GM12878 (cell line): ENCODE measurements around the gene OTUB2. TPM values are rescaled to one million over a fixed set of nuclear protein-coding genes. Genes with fewer than 3 reads are reported as not detected.
A peak's percentile ranks its signal among the peaks of the same experiment; 100 is the strongest.

Source experiments
- ATAC-seq: fragments of 200-7000 bp; cut with Tn5 transposase; 3 replicates; pipeline ENCODE4 v1.9.1; 2020; ENCODE audit warnings: mild to moderate bottlenecking, moderate library complexity
- BruUV-seq: library from RNA; stranded (reverse); fragments of 400-500 nt; replicated peaks from 2 replicates; lab custom pipeline; 2021; lab: Mats Ljungman, UMichigan
- CTCF ChIA-PET: fragments of 300-600 bp; sonication (Branson Sonifier 250); formaldehyde crosslinking; extraction: SDS; loops from one replicate; lab custom pipeline; 2021; ENCODE audit warnings: inconsistent platforms; lab: Yijun Ruan, JAX
- POLR2A ChIA-PET: fragments of 350-600 bp; formaldehyde crosslinking; extraction: SDS; loops from one replicate; lab custom pipeline; 2021; ENCODE audit warnings: inconsistent platforms; lab: Charles Lee
- RAD21 ChIA-PET: fragments of 300-600 bp; sonication (Branson Sonifier 250); formaldehyde crosslinking; loops from one replicate; lab custom pipeline; 2023; ENCODE audit warnings: antibody characterized with exemption; ENCODE audit not compliant: unreplicated experiment; lab: Charles Lee
- SMC1A ChIA-PET: fragments of 300-600 bp; sonication (Branson Sonifier 250); formaldehyde crosslinking; loops from one replicate; lab custom pipeline; 2023; ENCODE audit not compliant: unreplicated experiment, uncharacterized antibody; lab: Charles Lee
- DNase-seq: peaks from one replicate; pipeline ENCODE4 v3.0.0-alpha.2; 2011; ENCODE audit warnings: low read depth, low spot score
- FAIRE-seq: peaks from 3 replicates; lab custom pipeline; 2011; peaks lifted over from hg19 to GRCh38; lab: Jason Lieb, UNC
- H2AFZ ChIP-seq: 2 replicates; pipeline ENCODE4 v1.6.0; 2011; ENCODE audit warnings: low read depth, low read length, control low read depth; ENCODE audit not compliant: control insufficient read depth
- H3K27ac ChIP-seq: 2 replicates; pipeline ENCODE4 v1.5.1; 2011; ENCODE audit warnings: control low read depth; ENCODE audit not compliant: control insufficient read depth, insufficient read depth
- H3K27me3 ChIP-seq, 2 experiments: replicated peaks in 1 of 2; 2 replicates each; pipeline versions ENCODE4 v1.6.0 to v1.6.1; 2011; ENCODE audit warnings: low read length in 1 of 2; ENCODE audit not compliant: control insufficient read depth in 2 of 2, insufficient read depth in 2 of 2
- H3K36me3 ChIP-seq, 2 experiments: 2 replicates each; pipeline ENCODE4 v1.5.1; 2011; ENCODE audit warnings: low read length in 1 of 2; ENCODE audit not compliant: control insufficient read depth in 2 of 2, insufficient read depth in 2 of 2
- H3K4me1 ChIP-seq: 2 replicates; pipeline ENCODE4 v1.6.1; 2011; ENCODE audit warnings: mild to moderate bottlenecking, low read length, moderate library complexity, mixed read lengths; ENCODE audit not compliant: control insufficient read depth, insufficient read depth
- H3K4me2 ChIP-seq: 2 replicates; pipeline ENCODE4 v1.6.0; 2011; ENCODE audit warnings: control low read depth; ENCODE audit not compliant: control insufficient read depth, insufficient read depth
- H3K4me3 ChIP-seq: fragments of 200-600 bp; sonication (generic); 2 replicates; pipeline ENCODE4 v1.5.1; 2016
- H3K79me2 ChIP-seq: 2 replicates; pipeline ENCODE4 v1.6.0; 2011; ENCODE audit warnings: low read length; ENCODE audit not compliant: control insufficient read depth, insufficient read depth
- H3K9ac ChIP-seq: 2 replicates; pipeline ENCODE4 v1.8.0; 2011; ENCODE audit warnings: low read length, control low read depth, mixed read lengths; ENCODE audit not compliant: control insufficient read depth, insufficient read depth
- H3K9me3 ChIP-seq: replicated peaks from 3 replicates; pipeline ENCODE4 v1.5.1; 2011; ENCODE audit warnings: mild to moderate bottlenecking, low read length; ENCODE audit not compliant: control insufficient read depth, insufficient read depth
- H4K20me1 ChIP-seq: 2 replicates; pipeline ENCODE4 v1.6.0; 2011; ENCODE audit not compliant: control insufficient read depth, insufficient read depth
- ATF7 ChIP-seq: fragments of 450-650 bp; IDR thresholded peaks from 2 replicates; pipeline ENCODE4 v1.6.1; 2016; ENCODE audit warnings: low read depth, mild to moderate bottlenecking
- BHLHE40 ChIP-seq, 2 experiments: fragments of 450-650 bp in 1 of 2; IDR thresholded peaks; 2 replicates each; pipeline ENCODE4 v1.6.1; 2011 to 2017; ENCODE audit warnings: low read depth in 2 of 2, borderline replicate concordance in 1 of 2, improper control_type of control experiment in 1 of 2, low read length in 1 of 2, mild to moderate bottlenecking in 1 of 2
- CTCF ChIP-seq, 3 experiments: IDR thresholded peaks in 2 of 3; conservative IDR thresholded peaks in 1 of 3; 2 replicates each; pipeline ENCODE4 v1.5.1; 2011; ENCODE audit warnings: low read depth in 3 of 3, low read length in 3 of 3, mild to moderate bottlenecking in 3 of 3, control low read depth in 2 of 3, moderate library complexity in 2 of 3, inconsistent platforms in 1 of 3, mixed read lengths in 1 of 3; ENCODE audit not compliant: control insufficient read depth in 2 of 3, insufficient read depth in 1 of 3; ENCODE audit errors: extremely low read depth in 1 of 3
- EED ChIP-seq: sonication (generic); IDR thresholded peaks from 2 replicates; pipeline ENCODE4 v1.6.1; 2016; ENCODE audit warnings: antibody characterized with exemption, low read depth
- GATAD2B ChIP-seq: fragments of 450-650 bp; conservative IDR thresholded peaks from 2 replicates; pipeline ENCODE4 v1.6.1; 2017; ENCODE audit warnings: low read depth, mild to moderate bottlenecking, moderate library complexity
- IKZF2 ChIP-seq, 2 experiments: fragments of 450-650 bp; IDR thresholded peaks; 2 replicates each; pipeline ENCODE4 v1.6.1; 2017; ENCODE audit warnings: mild to moderate bottlenecking in 2 of 2, moderate library complexity in 2 of 2
- MTA2 ChIP-seq: fragments of 450-650 bp; IDR thresholded peaks from 2 replicates; pipeline ENCODE4 v1.6.1; 2016; ENCODE audit warnings: low read depth, mild to moderate bottlenecking, moderate library complexity
- POLR2AphosphoS2 ChIP-seq: IDR thresholded peaks from 2 replicates; pipeline ENCODE4 v1.6.1; 2011; ENCODE audit warnings: low read depth, mild to moderate bottlenecking, low read length, improper control_type of control experiment, moderate library complexity
- RUNX3 ChIP-seq: IDR thresholded peaks from 2 replicates; pipeline ENCODE4 v1.6.1; 2012; ENCODE audit warnings: low read length, inconsistent platforms
- SUZ12 ChIP-seq: fragments of 200-600 bp; sonication (generic); IDR thresholded peaks from one replicate; pipeline ENCODE4 v1.6.1; 2018; ENCODE audit warnings: antibody characterized with exemption, mild to moderate bottlenecking; ENCODE audit not compliant: unreplicated experiment
- ZSCAN29 ChIP-seq: fragments of 450-650 bp; IDR thresholded peaks from 2 replicates; pipeline ENCODE4 v1.6.1; 2017; ENCODE audit warnings: mild to moderate bottlenecking, moderate library complexity
- WGBS: methylation state at CpG from one replicate; pipeline ENCODE4 v1.1.6; 2016; ENCODE audit warnings: low lambda C conversion rate; ENCODE audit not compliant: insufficient replicate concordance, insufficient coverage; ENCODE audit errors: missing lambda C conversion rate; 5-methylcytosine and 5-hydroxymethylcytosine counted together
- in situ Hi-C: fragments of 300-500 bp; cut with MboI; formaldehyde crosslinking; loops from 9 replicates; pipeline ENCODE4 v1.14.3; 2018; ENCODE audit warnings: mixed read lengths
- intact Hi-C: fragments of 100-400 bp; cut with micrococcal nuclease; formaldehyde crosslinking; loops from one replicate; pipeline ENCODE4 v1.14.2; 2022; ENCODE audit not compliant: unreplicated experiment
- polyA plus RNA-seq, 11 experiments: library from polyadenylated mRNA; depleted of rRNA in 4 of 11; unstranded in 6 of 11; stranded (reverse) in 5 of 11; fragments of >200 nt; fragmentation: Nextera tagmentation in 4 of 11; fragmentation: Illumina TruSeq in 1 of 11; extraction: Ambion mirVana in 4 of 11; extraction: Trizol in 1 of 11; gene quantifications; 1 replicate in 1 of 11; 2 replicates in 10 of 11; pipeline versions ENCODE4 v1.2.1 to v1.2.3, GENCODE V29; 2011 to 2016; ENCODE audit warnings: inconsistent platforms in 2 of 11, missing spikeins in 2 of 11, low read depth in 1 of 11
- total RNA-seq, 4 experiments: library from RNA; depleted of rRNA in 3 of 4; stranded (reverse); fragments of >200 nt in 3 of 4; fragmentation: Illumina TruSeq in 1 of 4; extraction: Trizol in 1 of 4; gene quantifications; 2 replicates each; pipeline versions ENCODE4 v1.2.1 to v1.2.3, GENCODE V29; 2013 to 2021

Gene OTUB2
- total and polyA plus RNA-seq, 10 of the 15 experiments (the other 5 are each of a cell fraction or from before 2014, with no cell fraction given) = 0.05 to 0.82 (median 0.43) TPM

GRCh38 chr14:94010625-94011024, 15.5 kb upstream of the OTUB2 start:
- Histone ChIP-seq H3K9ac (no peak overlapping the region), H3K27me3 (no peaks in the 10 kb centered on the region), H3K27ac (no peak overlapping the region), H3K4me2 (no peak overlapping the region), H4K20me1 (no peaks in the 10 kb centered on the region), H3K4me1 (peaks cover 36% of the 10 kb centered on the region), H3K9me3 (no peaks in the 10 kb centered on the region; the same call in 2 of the 3 replicates), H3K36me3 (no peaks in the 10 kb centered on the region), H3K79me2 (no peaks in the 10 kb centered on the region), H3K4me3 (no peak overlapping the region), H2AFZ (no peak overlapping the region)
- ChIA-PET CTCF (interaction anchor here (1.0 to 8.1 kb wide), 10 partner anchors 9 to 126 kb away, joined by 3 to 56 read pairs (median 6); no protein-coding TSS in a partner anchor), POLR2A (interaction anchor here (0.6 to 1.5 kb wide), 2 partner anchors 29 to 71 kb away, joined by 3 read pairs; no protein-coding TSS in a partner anchor), RAD21 (interaction anchor here (1.1 to 2.7 kb wide), 5 partner anchors 10 to 122 kb away, joined by 3 to 16 read pairs (median 4); no protein-coding TSS in a partner anchor), SMC1A (interaction anchor here (0.9 to 3.3 kb wide), 9 partner anchors 10 to 70 kb away, joined by 3 to 19 read pairs (median 7); partner anchors contain the start of gene OTUB2)
- no TSS peak for BruUV-seq
- DNase-seq = no peak
- FAIRE-seq = no peak
- TF ChIP-seq POLR2AphosphoS2 = no peak
- in situ Hi-C loops = no loop called here
- no peak for ATAC-seq
- WGBS = 80% methylated on average over 6 of the region's 6 CpGs
- intact Hi-C loops = no loop called here

- H3K4me1 ChIP-seq = peaks cover 36% of the 10 kb centered on the region
- H3K27me3 ChIP-seq = peaks cover 0 to 2% of the 10 kb centered on the region in 2 experiments; a peak in 1 of 4 replicates
- no peaks in the 10 kb centered on the region; the same call in 2 of the 3 replicates for H3K9me3 ChIP-seq
- RAD21 ChIA-PET = interaction anchor here (0.8 to 2.0 kb wide), 10 partner anchors 14 to 125 kb away, joined by 3 to 16 read pairs (median 4); partner anchors contain the start of gene OTUB2
- DNase-seq (no peak), ATAC-seq (peak; percentile 60), FAIRE-seq (peak; percentile 74)
- CTCF ChIA-PET = interaction anchor here (0.6 to 8.1 kb wide), 14 partner anchors 10 to 170 kb away, joined by 3 to 56 read pairs (median 4); partner anchors contain the start of gene IFI27L2
- H3K4me3 ChIP-seq = peak overlapping the region; percentile 55; the same call in 1 of the 2 replicates
- POLR2A ChIA-PET = interaction anchor here (1.2 to 1.5 kb wide), 2 partner anchors 30 to 52 kb away, joined by 3 read pairs; no protein-coding TSS in a partner anchor
- in situ Hi-C loops = no loop called here
- no peak overlapping the region for H2AFZ ChIP-seq
- no TSS peak for BruUV-seq
- H3K79me2 ChIP-seq = no peaks in the 10 kb centered on the region
- intact Hi-C loops = no loop called here
- H4K20me1 ChIP-seq = no peaks in the 10 kb centered on the region
- no peaks in the 10 kb centered on the region for H3K36me3 ChIP-seq
- no peak overlapping the region for H3K9ac ChIP-seq
- SMC1A ChIA-PET = interaction anchor here (0.8 to 5.4 kb wide), 12 partner anchors 9 to 125 kb away, joined by 3 to 26 read pairs (median 6); partner anchors contain the start of genes ASB2 and OTUB2
- peak overlapping the region; percentile 9; the same call in 1 of the 2 replicates for H3K27ac ChIP-seq
- peak overlapping the region; percentile 39 for H3K4me2 ChIP-seq
- 0% methylated on average over 2 of the region's 2 CpGs for WGBS
- TF ChIP-seq RUNX3 (peak; percentile 92), SUZ12 (no peak), BHLHE40 (IDR thresholded peaks at IDR 0.05; ENCODE audit: borderline replicate concordance in 1 of 2, low read depth in 2 of 2, low read length in 1 of 2) (peak; percentile 25 to 39; a peak in 2 of 4 replicates), IKZF2 (IDR thresholded peaks at IDR 0.05) (peak; percentile 66 to 74; a peak in 3 of 4 replicates), EED (no peak), GATAD2B (0 out of 2 replicates have a peak, but pooled peaks have one; percentile 10), CTCF (IDR thresholded peaks at IDR 0.05 in 2 of 3, conservative IDR thresholded peaks at IDR 0.05 in 1 of 3; ENCODE audit: control insufficient read depth in 2 of 3, extremely low read depth in 1 of 3, insufficient read depth in 1 of 3, low read depth in 3 of 3, low read length in 3 of 3) (no peak), ATF7 (peak; percentile 34; the same call in 1 of the 2 replicates), MTA2 (peak; percentile 48; the same call in 1 of the 2 replicates), ZSCAN29 (0 out of 2 replicates have a peak, but pooled peaks have one; percentile 59)
Measured at GRCh38 chr14:94011795-94012194, 14.3 kb upstream of the OTUB2 start.
